Hepatocyte (in vitro differentiated cells): Measurements from ENCODE around the gene BICDL1.

ENCODE experiments used
- CTCF ChIP-seq: fragments of 200-600 bp; sonication (generic); IDR thresholded peaks from 2 replicates; pipeline ENCODE4 v1.5.1; 2016; ENCODE audit warnings: antibody characterized with exemption, mild to moderate bottlenecking; ENCODE audit not compliant: poor library complexity
- EZH2 ChIP-seq: fragments of 200-600 bp; sonication (generic); IDR thresholded peaks from 2 replicates; pipeline ENCODE4 v1.6.1; 2016; ENCODE audit warnings: antibody characterized with exemption, mild to moderate bottlenecking, borderline replicate concordance

GRCh38 chr12:120067084-120067869 is 78.2 kb downstream of the BICDL1 start:
- TF ChIP-seq CTCF (no peak), EZH2 (no peak)
